Caco-2 (cell line): Measurements from ENCODE around the gene PRRG2. TPM values are rescaled to one million over a fixed set of nuclear protein-coding genes. Genes with fewer than 3 reads are reported as not detected.

Experiments used
- BruUV-seq: library from RNA; stranded (reverse); fragments of 400-500 nt; replicated peaks from 2 replicates; lab custom pipeline; 2021; lab: Mats Ljungman, UMichigan
- CTCF ChIA-PET: fragments of 300-600 bp; sonication (Branson Sonifier 250); formaldehyde crosslinking; loops from one replicate; lab custom pipeline; 2022; ENCODE audit warnings: antibody characterized with exemption; lab: Charles Lee
- POLR2A ChIA-PET: fragments of 300-600 bp; sonication (Branson Sonifier 250); formaldehyde crosslinking; loops from one replicate; lab custom pipeline; 2022; ENCODE audit warnings: antibody characterized with exemption; lab: Charles Lee
- DNase-seq, 2 experiments: peaks; one replicate each; pipeline versions ENCODE4 v3.0.0 to v3.0.0-alpha.2; 2020 to 2022
- H3K27me3 ChIP-seq: replicated peaks from 2 replicates; pipeline ENCODE4 v1.6.0; 2011; ENCODE audit warnings: low read length; ENCODE audit not compliant: control insufficient read depth, insufficient read depth
- H3K36me3 ChIP-seq: 2 replicates; pipeline ENCODE4 v1.5.1; 2011; ENCODE audit warnings: low read length; ENCODE audit not compliant: control insufficient read depth, insufficient read depth
- H3K4me1 ChIP-seq: fragments of 250-450 bp; sonication (Bioruptor Pico); 2 replicates; pipeline ENCODE4 v1.5.1; 2020; ENCODE audit warnings: mild to moderate bottlenecking
- H3K4me3 ChIP-seq: 2 replicates; pipeline ENCODE4 v1.5.1; 2011; ENCODE audit warnings: low read depth, mild to moderate bottlenecking, control low read depth, low read length
- H3K9me3 ChIP-seq: fragments of 250-450 bp; sonication (Bioruptor Pico); 2 replicates; pipeline ENCODE4 v1.5.1; 2020; ENCODE audit warnings: mild to moderate bottlenecking, moderate library complexity
- H3K27ac Mint-ChIP-seq: one replicate; pipeline ENCODE4 v1.8.0; 2022; ENCODE audit warnings: mixed read lengths; ENCODE audit not compliant: unreplicated experiment
- H3K27me3 Mint-ChIP-seq: one replicate; pipeline ENCODE4 v1.8.0; 2022; ENCODE audit warnings: mixed read lengths; ENCODE audit not compliant: insufficient read depth, unreplicated experiment
- H3K36me3 Mint-ChIP-seq: one replicate; pipeline ENCODE4 v1.8.0; 2022; ENCODE audit warnings: mild to moderate bottlenecking, mixed read lengths; ENCODE audit not compliant: insufficient read depth, unreplicated experiment
- H3K4me1 Mint-ChIP-seq: one replicate; pipeline ENCODE4 v1.8.0; 2022; ENCODE audit warnings: low read depth, mixed read lengths; ENCODE audit not compliant: unreplicated experiment
- H3K4me3 Mint-ChIP-seq: one replicate; pipeline ENCODE4 v1.8.0; 2022; ENCODE audit warnings: mild to moderate bottlenecking, moderate library complexity, mixed read lengths; ENCODE audit not compliant: unreplicated experiment
- H3K9me3 Mint-ChIP-seq: one replicate; pipeline ENCODE4 v1.8.0; 2022; ENCODE audit warnings: mixed read lengths; ENCODE audit not compliant: unreplicated experiment
- CTCF ChIP-seq, 2 experiments: fragments of 200-600 bp in 1 of 2; IDR thresholded peaks; 1 replicate in 1 of 2; 2 replicates in 1 of 2; pipeline versions ENCODE4 v1.5.1 to v1.8.0; 2011 to 2022; ENCODE audit warnings: antibody characterized with exemption in 1 of 2, control low read depth in 1 of 2, inconsistent platforms in 1 of 2, low read depth in 1 of 2, low read length in 1 of 2, mild to moderate bottlenecking in 1 of 2, moderate library complexity in 1 of 2; ENCODE audit not compliant: insufficient read depth in 1 of 2, severe bottlenecking in 1 of 2, unreplicated experiment in 1 of 2
- intact Hi-C: fragments of 100-400 bp; cut with micrococcal nuclease; formaldehyde crosslinking; loops from one replicate; pipeline ENCODE4 v1.10.0; 2022; ENCODE audit not compliant: unreplicated experiment
- total RNA-seq: library from RNA; stranded (reverse); gene quantifications from 2 replicates; pipeline ENCODE4 v1.2.3, GENCODE V29; 2022

PRRG2 gene
- total RNA-seq, 1 experiment from 2014 or later: 7.7 TPM

- no peaks in the 10 kb centered on the region for H3K9me3 Mint-ChIP-seq
- H3K36me3 ChIP-seq: peaks cover 2% of the 10 kb centered on the region; the same call in 1 of the 2 replicates
- TF ChIP-seq CTCF (IDR thresholded peaks at IDR 0.05; ENCODE audit: insufficient read depth in 1 of 2, low read depth in 1 of 2, low read length in 1 of 2, severe bottlenecking in 1 of 2, unreplicated experiment in 1 of 2): no peak
- no peaks in the 10 kb centered on the region for H3K9me3 ChIP-seq
- CTCF ChIA-PET: no interaction called here
- H3K27ac Mint-ChIP-seq: no peak overlapping the region
- H3K4me3 ChIP-seq: no peak overlapping the region
- H3K27me3 Mint-ChIP-seq: no peaks in the 10 kb centered on the region
- H3K4me1 Mint-ChIP-seq: peaks cover 17% of the 10 kb centered on the region
- H3K36me3 Mint-ChIP-seq: peaks cover 33% of the 10 kb centered on the region
- POLR2A ChIA-PET: interaction anchor here (1.5 kb wide), 1 partner anchor 72 kb away, joined by 12 read pairs; the partner anchor contains the start of gene RPS11
- DNase-seq: no peak
- intact Hi-C loops: no loop called here
- H3K4me3 Mint-ChIP-seq: no peak overlapping the region
- no TSS peak for BruUV-seq
- H3K27me3 ChIP-seq: no peaks in the 10 kb centered on the region
- H3K4me1 ChIP-seq: peaks cover 5% of the 10 kb centered on the region; the same call in 1 of the 2 replicates
Measured at GRCh38 chr19:49567861-49568441, 13.2 kb upstream of the PRRG2 start.

- H3K27ac Mint-ChIP-seq: peak overlapping the region; percentile 2
- DNase-seq: peak; percentile 75 to 84
- Histone ChIP-seq H3K27me3 (no peaks in the 10 kb centered on the region), H3K4me3 (no peak overlapping the region), H3K36me3 (no peaks in the 10 kb centered on the region; the same call in 1 of the 2 replicates), H3K9me3 (no peaks in the 10 kb centered on the region), H3K4me1 (peaks cover 5% of the 10 kb centered on the region; the same call in 1 of the 2 replicates)
- intact Hi-C loops: loop anchor here (1.0 to 2.0 kb wide), 3 partner anchors 23 to 177 kb away; no protein-coding TSS in a partner anchor
- CTCF ChIA-PET: interaction anchor here (0.6 to 2.8 kb wide), 23 partner anchors 9 to 299 kb away, joined by 3 to 48 read pairs (median 7); partner anchors contain the start of genes BCL2L12, FCGRT, IRF3 and NOSIP
- POLR2A ChIA-PET: interaction anchor here (0.6 to 1.4 kb wide), 4 partner anchors 10 to 74 kb away, joined by 3 read pairs; partner anchors contain the start of genes NOSIP and RPS11
- TF ChIP-seq CTCF (IDR thresholded peaks at IDR 0.05; ENCODE audit: insufficient read depth in 1 of 2, low read depth in 1 of 2, low read length in 1 of 2, severe bottlenecking in 1 of 2, unreplicated experiment in 1 of 2): peak; percentile 98 to 99
- no peak overlapping the region for H3K4me3 Mint-ChIP-seq
- BruUV-seq: no TSS peak
- H3K36me3 Mint-ChIP-seq: peaks cover 41% of the 10 kb centered on the region
- no peaks in the 10 kb centered on the region for H3K27me3 Mint-ChIP-seq
- peaks cover 17% of the 10 kb centered on the region for H3K4me1 Mint-ChIP-seq
- no peaks in the 10 kb centered on the region for H3K9me3 Mint-ChIP-seq
Measured at GRCh38 chr19:49570138-49570856, 10.8 kb upstream of the PRRG2 start.
